Activated gamma-delta T cell treated with Interleukin-2 at 50 U/mL for 16 hours (primary cell): Measurements from ENCODE around the gene SLC2A13.
"Not testable (repeated sequence)": the region's sequence is repeated elsewhere in the genome, so short reads cannot be mapped to it uniquely, and the experiment has no call there.

Experiments
- DNase-seq: peaks from one replicate; pipeline ENCODE4 v3.0.0-alpha.2; 2020

SLC2A13 gene

DNA sequence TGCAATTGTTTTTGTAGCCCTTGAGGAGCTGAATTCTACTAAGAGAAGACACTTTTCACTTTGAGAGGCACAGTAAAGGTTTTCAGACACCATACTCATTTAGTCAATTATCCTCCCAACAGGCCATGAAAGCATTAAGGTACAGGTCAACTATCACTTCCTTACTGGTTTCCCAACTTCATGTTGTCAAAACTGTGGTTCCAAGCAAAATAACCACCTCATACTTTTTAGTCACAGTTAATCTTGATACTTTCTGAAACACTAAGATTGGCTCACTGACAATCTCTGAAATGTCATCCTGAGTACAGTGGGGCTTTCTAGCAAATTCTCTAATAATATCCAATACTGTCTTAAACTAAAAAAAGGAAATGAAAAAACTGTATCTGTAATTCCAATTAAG, 71.7 kb downstream of the SLC2A13 start:
- no peak for DNase-seq

DNA sequence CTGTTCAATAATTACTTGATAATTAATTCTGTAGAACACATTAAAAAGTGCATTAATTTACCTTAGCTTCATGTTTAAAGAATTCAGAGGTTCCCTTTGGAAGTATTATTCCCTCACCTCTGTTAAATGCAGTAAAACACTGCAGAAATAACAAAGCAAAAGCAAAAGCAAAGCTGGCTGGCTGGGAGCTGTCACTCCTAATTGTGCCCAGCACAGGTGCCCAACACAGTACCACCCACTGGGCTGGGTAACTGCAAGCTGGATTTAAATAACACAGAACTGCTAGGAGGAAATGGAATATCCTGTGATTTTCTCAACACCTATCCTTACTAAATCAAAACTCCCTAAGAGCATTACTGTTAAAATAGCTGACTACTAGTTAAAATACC, 72.6 kb downstream of the SLC2A13 start:
- DNase-seq: no peak

GRCh38 chr12:40032433-40033241, 73.2 kb downstream of the SLC2A13 start:
- DNase-seq: no peak

DNA sequence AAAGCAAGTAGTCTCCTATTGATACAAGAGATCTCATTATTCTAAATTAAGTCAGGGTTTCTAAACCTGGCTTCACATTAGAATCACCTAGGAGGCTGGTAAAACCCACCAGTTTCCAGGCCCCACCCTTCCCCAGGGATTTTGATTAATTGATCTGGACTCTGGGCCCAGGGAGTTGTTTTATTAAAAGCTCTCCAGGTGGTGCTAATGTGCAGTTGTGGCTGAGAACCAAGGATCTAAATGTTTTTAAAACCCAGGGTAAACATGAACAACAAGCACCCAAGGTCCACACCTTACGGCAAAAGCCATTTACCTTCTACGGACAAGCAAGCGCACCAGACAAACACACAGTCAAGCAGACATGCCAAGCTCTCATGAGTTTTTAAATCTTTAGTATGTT, 73.9 kb downstream of the SLC2A13 start:
- DNase-seq: no peak

GRCh38 chr12:40030970-40031369, 74.9 kb downstream of the SLC2A13 start:
- not testable (repeated sequence) for DNase-seq

DNA sequence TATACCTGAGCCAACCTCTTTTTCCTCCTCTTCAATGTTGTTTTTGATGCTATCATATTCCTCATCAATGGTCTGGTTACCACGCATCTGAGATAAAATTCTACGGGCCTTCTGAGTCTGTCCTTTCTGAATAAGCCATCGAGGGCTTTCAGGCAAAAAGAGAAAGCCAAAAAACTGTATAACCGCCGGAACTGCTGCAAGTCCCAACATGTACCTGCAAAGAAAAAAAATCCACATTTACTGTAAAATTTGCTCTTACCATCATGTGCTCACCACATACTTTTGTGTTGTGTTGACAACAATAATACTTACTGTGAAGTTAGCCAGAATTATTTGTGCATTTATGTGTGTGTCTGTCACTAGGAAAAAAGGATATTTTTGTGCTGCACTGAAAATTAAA, 77.6 kb downstream of the SLC2A13 start:
- DNase-seq: no peak

DNA sequence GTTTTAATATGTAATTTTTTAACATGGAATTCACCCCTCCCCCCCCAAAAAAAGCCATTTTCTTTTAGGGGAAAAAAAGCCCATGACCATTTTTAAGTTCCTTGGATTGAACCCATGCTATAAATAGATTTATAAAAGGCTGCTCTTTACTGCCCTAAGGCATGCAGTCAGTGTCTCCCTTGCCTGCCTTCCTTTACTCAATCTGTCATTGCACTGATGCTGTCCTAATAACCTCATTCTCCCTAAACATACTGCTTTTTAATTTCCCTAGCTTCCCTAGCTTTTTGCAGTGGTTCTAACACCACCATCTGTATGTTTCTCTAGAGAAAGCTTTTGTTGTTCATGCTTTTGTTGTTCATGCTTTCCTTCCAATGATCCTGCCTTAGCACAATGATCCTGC, 83.0 kb downstream of the SLC2A13 start:
- DNase-seq: no peak

DNA sequence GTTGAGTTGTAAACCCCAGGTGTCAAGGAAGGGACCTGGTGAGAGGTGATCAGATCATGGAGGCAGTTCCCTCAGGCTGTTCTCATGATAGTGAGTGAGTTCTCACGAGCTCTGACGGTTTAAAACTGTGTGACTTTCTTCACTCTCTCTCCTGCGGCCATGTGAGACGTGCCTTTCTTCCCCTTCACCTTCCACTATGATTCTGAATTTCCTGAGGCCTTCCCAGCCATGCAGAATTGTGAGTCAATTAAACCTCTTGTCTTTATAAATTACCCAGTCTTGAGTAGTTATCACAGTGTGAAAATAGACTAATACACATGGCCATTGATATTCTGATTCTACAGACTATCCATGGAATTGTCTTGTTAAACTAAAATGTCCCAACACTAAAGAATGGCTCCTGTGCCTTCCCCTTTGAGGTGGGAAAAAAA, 85.6 kb downstream of the SLC2A13 start:
- no peak for DNase-seq

DNA sequence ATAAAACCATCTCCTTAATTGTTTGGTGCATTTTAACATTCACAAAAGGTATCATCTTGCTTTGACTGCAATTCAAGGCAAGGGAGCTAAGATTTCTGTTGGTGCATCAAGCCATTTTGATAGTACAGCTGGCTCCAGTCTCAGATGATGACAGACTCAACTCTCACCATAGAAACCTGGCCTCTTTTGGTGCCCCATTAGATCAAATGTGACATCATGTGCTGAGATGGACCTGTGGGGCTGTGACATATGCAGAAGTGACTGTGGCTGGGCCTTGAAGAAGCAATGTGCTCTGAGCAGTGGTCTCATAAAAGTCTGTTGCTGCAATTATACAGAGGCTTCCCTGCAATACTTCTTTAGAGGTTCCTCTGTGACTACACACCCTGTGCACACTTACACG, 88.4 kb downstream of the SLC2A13 start:
- DNase-seq: no peak

GRCh38 chr12:40016980-40017379, 88.9 kb downstream of the SLC2A13 start:
- DNase-seq: no peak

- DNase-seq: no peak
Observed at GRCh38 chr12:40015881-40016280, 90.0 kb downstream of the SLC2A13 start.

GRCh38 chr12:40015345-40015744, 90.5 kb downstream of the SLC2A13 start:
- DNase-seq: no peak

GRCh38 chr12:40013847-40014246, 92.0 kb downstream of the SLC2A13 start:
- DNase-seq: no peak

GRCh38 chr12:40013292-40013691, 92.6 kb downstream of the SLC2A13 start:
- no peak for DNase-seq

DNA sequence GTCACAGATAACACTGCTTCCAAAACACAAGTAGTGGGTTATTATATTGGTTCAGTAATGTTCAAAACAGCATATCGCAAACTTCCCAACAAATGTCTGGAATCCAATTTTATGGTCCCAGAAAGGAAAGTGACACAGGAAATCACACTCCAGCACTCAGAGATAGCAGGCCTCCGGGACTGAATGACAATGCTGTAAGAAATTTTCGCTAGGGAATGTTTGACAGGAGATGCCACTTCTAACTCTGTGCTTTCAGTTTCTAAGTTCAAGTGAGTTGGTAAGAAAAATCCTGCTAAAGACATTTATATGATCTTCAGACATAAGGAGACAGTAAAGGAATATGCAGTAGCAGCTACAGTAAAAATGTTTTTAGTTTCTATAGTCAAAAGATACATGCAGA, 93.2 kb downstream of the SLC2A13 start:
- no peak for DNase-seq

DNA sequence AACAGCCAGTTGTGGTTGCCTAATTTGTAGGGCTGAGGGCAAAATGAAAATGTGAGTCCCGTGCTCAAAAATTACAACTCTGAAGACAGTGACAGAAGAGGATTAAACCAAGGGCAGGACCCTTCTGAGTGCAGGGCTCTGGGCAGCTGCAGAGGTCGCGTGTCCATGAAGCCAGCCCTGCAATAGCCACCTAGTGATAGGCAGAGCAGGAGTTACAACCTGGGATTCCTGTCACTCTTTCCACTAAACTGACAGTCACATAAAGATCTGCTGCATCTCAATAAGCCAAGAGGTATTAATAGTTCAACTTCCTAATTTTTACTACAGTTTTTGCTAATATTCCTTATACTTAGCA, 94.1 kb downstream of the SLC2A13 start:
- no peak for DNase-seq

DNA sequence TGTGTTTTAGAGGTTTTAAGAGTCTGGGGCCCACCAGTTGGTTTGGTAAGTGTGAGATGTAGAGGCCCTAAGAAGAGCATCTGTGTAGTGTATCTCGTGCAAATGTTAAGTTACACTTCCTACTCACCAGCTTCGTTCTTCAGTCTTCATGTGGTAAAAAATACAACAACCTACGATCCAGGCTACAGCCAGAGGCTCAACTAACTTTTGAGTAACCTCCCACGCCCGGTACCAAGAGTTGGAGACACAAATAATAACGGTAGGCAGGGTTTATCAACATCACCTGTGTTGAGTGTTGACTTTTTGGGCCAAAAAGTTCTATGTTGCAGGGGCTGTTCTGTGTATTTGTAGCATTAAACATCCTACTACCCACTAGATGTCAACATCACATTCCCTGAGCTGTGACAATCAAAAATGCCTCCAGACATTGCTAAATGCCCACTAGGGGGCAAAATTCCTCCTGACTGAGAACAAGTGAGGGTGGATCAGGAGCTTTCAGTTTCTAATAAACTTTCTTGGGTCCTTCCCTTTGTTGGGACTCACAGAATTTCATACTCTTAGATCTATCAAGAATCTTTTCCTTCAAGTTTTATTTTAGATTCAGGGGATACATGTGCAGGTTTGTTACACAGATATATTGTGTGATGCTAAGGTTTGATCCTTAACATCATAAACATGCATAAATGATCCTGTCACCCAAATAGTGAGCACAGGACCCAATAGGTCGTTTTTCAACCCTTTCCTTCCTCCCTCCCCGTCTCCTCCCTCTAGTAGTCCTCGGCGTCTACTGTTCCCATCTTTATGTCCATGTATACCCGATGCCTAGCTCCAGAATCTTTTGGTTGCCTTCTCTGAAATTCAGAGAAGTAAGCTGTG, 94.7 kb downstream of the SLC2A13 start:
- DNase-seq: peak; percentile 60

DNA sequence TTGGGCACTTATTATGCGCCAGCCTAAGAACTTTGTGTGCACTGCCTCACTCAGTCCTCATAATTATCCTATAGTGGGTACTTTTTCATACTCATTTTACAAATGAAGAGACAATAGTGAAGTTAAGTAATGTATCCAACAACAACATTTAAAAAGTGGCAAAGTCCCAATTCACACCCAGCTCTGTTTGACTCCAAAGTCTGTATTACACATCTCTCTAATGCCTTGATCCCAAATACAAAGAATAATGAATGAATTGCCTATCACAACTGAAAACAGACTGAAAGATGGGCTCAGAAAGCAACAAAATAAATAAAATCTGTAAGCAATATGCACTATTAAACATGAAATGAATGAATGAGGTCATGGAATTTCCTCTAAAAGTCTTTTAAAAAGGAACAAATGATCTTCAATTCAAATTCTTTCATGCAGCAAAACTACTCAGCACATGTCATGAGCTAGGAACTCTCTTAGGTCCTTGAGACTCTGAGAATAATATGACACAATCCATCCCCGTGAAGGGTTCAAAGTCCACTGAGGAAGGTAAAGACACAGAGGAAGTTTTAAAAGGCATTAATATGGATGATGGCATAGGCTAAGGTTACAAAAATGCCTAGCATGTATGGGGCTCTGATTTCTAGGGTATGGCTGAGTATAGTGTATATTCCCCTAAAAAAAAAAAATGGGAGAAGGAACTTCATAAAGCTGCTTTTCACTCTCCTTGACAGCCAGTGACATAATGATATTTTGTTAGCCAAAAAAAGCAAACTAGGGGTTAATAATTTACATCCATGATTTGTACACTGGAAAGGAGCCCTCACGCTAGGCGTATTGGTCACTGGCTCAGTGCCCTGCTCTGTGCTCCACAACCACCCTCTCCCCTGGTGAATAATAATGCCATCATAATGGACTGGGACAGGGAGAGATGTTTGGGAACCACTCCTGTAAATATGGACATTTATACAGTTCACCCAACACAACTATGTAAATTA, 103.4 kb downstream of the SLC2A13 start:
- no peak for DNase-seq

- DNase-seq: no peak
Observed at GRCh38 chr12:40001406-40001805, 104.5 kb downstream of the SLC2A13 start.

- no peak for DNase-seq
Observed at GRCh38 chr12:40000884-40001283, 105.0 kb downstream of the SLC2A13 start.

DNA sequence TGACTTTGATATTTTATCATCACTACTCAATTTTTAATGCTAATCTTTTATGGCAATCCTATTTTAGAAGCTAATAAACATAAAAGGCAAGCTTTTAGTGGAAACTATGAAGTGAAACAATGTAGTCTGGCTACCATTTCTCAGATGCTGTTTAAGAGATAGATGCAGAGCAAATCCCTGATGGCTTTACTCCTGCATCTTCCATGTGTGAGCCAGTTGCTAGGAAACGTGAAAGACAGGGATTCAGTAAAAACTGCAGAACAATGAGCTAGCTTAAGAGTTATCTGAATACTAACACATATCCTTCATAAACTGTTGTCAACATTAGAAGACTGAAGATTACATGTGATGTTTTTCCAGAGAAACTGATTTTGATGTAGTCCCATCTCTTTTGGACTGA, 112.6 kb downstream of the SLC2A13 start:
- no peak for DNase-seq

- DNase-seq: peak; percentile 46
Observed at GRCh38 chr12:39990122-39991101, 115.5 kb downstream of the SLC2A13 start.
